Heart right ventricle (tissue), 16 donors: Measurements from ENCODE around the gene CENPS. TPM values are rescaled to one million over a fixed set of nuclear protein-coding genes. Genes with fewer than 3 reads are reported as not detected.
"Not testable (repeated sequence)": the region's sequence is repeated elsewhere in the genome, so short reads cannot be mapped to it uniquely, and the experiment has no call there.

ENCODE experiments used
- ATAC-seq, 8 donors: fragments of 200-7000 bp; cut with Tn5 transposase; one replicate each; pipeline ENCODE4 v1.9.1; 2020; ENCODE audit warnings: mild to moderate bottlenecking in 8 of 8, moderate library complexity in 8 of 8, moderate number of reproducible peaks in 1 of 8
- DNase-seq, 2 donors: peaks; one replicate each; pipeline ENCODE4 v3.0.0-alpha.2; 2020
- H3K27ac ChIP-seq, 10 donors: fragments of 200-600 bp; sonication (generic) in 2 of 10; one replicate each; pipeline versions ENCODE4 v1.5.0 to v1.8.0; 2020 to 2022; ENCODE audit warnings: mild to moderate bottlenecking in 3 of 10
- H3K27me3 ChIP-seq, 7 donors: fragments of 200-600 bp; one replicate each; pipeline ENCODE4 v1.8.0; 2021 to 2022; ENCODE audit warnings: mild to moderate bottlenecking in 2 of 7
- H3K36me3 ChIP-seq, 9 donors: fragments of 200-600 bp; sonication (generic) in 1 of 9; one replicate each; pipeline versions ENCODE4 v1.5.0 to v1.8.0; 2020 to 2022; ENCODE audit warnings: mild to moderate bottlenecking in 2 of 9
- H3K4me1 ChIP-seq, 9 donors: fragments of 200-600 bp; sonication (generic) in 1 of 9; one replicate each; pipeline versions ENCODE4 v1.5.0 to v1.8.0; 2020 to 2022; ENCODE audit warnings: mild to moderate bottlenecking in 4 of 9
- H3K4me3 ChIP-seq, 10 donors: fragments of 200-600 bp; sonication (generic) in 2 of 10; one replicate each; pipeline versions ENCODE4 v1.5.0 to v1.8.0; 2020 to 2022; ENCODE audit warnings: mild to moderate bottlenecking in 7 of 10, moderate library complexity in 2 of 10
- H3K9me3 ChIP-seq, 11 donors: fragments of 200-600 bp in 10 of 11; sonication (generic) in 2 of 11; one replicate each; pipeline versions ENCODE4 v1.5.0 to v1.8.0; 2013 to 2022; ENCODE audit warnings: mild to moderate bottlenecking in 2 of 11, control low read depth in 1 of 11, moderate library complexity in 1 of 11
- CTCF ChIP-seq, 9 donors: fragments of 200-600 bp; sonication (generic) in 2 of 9; IDR thresholded peaks; one replicate each; pipeline versions ENCODE4 v1.5.0 to v1.8.0; 2021 to 2022; ENCODE audit warnings: antibody characterized with exemption in 9 of 9, mild to moderate bottlenecking in 5 of 9, moderate library complexity in 1 of 9
- WGBS, 2 donors: extraction: QIAGEN DNeasy Blood & Tissue Kit; methylation state at CpG; one replicate each; pipeline ENCODE4 v1.1.7; 2013; ENCODE audit warnings: inconsistent platforms in 1 of 2; 5-methylcytosine and 5-hydroxymethylcytosine counted together
- intact Hi-C, 10 donors: fragments of 100-400 bp; cut with DNase I; formaldehyde crosslinking; loops; one replicate each; pipeline versions ENCODE4 v1.11.1 to v1.14.2; 2022
- polyA plus RNA-seq, 2 donors: library from polyadenylated mRNA; stranded (reverse); fragments of 200-250 nt; gene quantifications; one replicate each; pipeline ENCODE4 v1.2.3, GENCODE V29; 2013
- total RNA-seq, 10 donors: library from RNA; stranded (reverse); fragmentation: NEBNext Ultra II Directional in 3 of 10; extraction: Animal tissue kit (Norgen Biotek cat#: 25700) in 3 of 10; gene quantifications; one replicate each; pipeline versions ENCODE4 v1.2.1 to v1.2.4, GENCODE V29; 2021 to 2023
- donor health status: Arrhythmogenic right ventricular cardiomyopathy.
- donor health status: ischemic (EF 13 %, LVEDD 7.1; RV severe dilation, severe dysfunction).
- donor health status: healthy with polysubstance abuse.
- donor health status: DM: no; HTN: yes; CAD: no.
- donor health status: DM: no; HTN: no; CAD: no.
- donor health status: ischemic (EF 25% LVEDD 6.9; RV normal size, moderate dysfunction).
- donor health status: ischemic (EF 25% LVEDD 5.7; RV mildly dilated, moderate dysfunction).
- donor health status: healthy.
- donor health status: DM: yes; HTN: yes; CAD: no.
- donor health status: Ischemic cardiomyopathy.
- donor health status: ischemic (EF 35%, LVEDD 5.7; RV mildly dilated, moderate dysfunction).
- donor health status: nonischemic (EF 11% LVEDD 7.7; RV severe dilation, severe dysfunction).
- donor health status: DM: yes; HTN: yes; CAD: no.
- donor health status: PGD.
- donor health status: ischemic (EF 29% LVEDD 5.4; RV normal size, mild dysfunction).
- donor health status: nonischemic (EF 23%, LVEDD 6.1; RV moderate dilation, normal function).

CENPS gene
- total and polyA plus RNA-seq, 12 donors = 4.9 to 10.7 (median 9.3) TPM

GRCh38 chr1:10451287-10451686 lies 21.1 kb downstream of the CENPS start:
- H3K27ac ChIP-seq = peak overlapping the region in 1 of 10 donors; percentile 10
- ATAC-seq (peak in 4 of 8 donors; percentile 41 to 59 (median 50)), DNase-seq (no peak)
- peaks cover 0 to 5% (median 0%) of the 10 kb centered on the region in 9 donors for H3K36me3 ChIP-seq
- peaks cover 0 to 12% (median 0%) of the 10 kb centered on the region in 9 donors for H3K4me1 ChIP-seq
- intact Hi-C loops = no loop called here
- TF ChIP-seq CTCF (IDR thresholded peaks at IDR 0.05) = no peak
- peaks cover 0 to 6% (median 0%) of the 10 kb centered on the region in 11 donors for H3K9me3 ChIP-seq
- no peaks in the 10 kb centered on the region for H3K27me3 ChIP-seq
- WGBS, 2 donors = 15 to 22% methylated on average over 10 of the region's 10 CpGs
- no peak overlapping the region for H3K4me3 ChIP-seq

GRCh38 chr1:10456048-10456447 lies 25.8 kb downstream of the CENPS start:
- DNase-seq (no peak), ATAC-seq (no peak)
- no peak for TF ChIP-seq CTCF (IDR thresholded peaks at IDR 0.05)
- peaks cover 0 to 6% (median 0%) of the 10 kb centered on the region in 11 donors for H3K9me3 ChIP-seq
- WGBS, 2 donors = 87 to 88% methylated on average over 5 of the region's 5 CpGs
- H3K27ac ChIP-seq = no peak overlapping the region
- H3K27me3 ChIP-seq = no peaks in the 10 kb centered on the region
- peaks cover 0 to 31% (median 4%) of the 10 kb centered on the region in 9 donors for H3K4me1 ChIP-seq
- peaks cover 0 to 30% (median 0%) of the 10 kb centered on the region in 9 donors for H3K36me3 ChIP-seq
- intact Hi-C loops = no loop called here
- H3K4me3 ChIP-seq = no peak overlapping the region

- Histone ChIP-seq H3K36me3 (peaks cover 0 to 36% (median 4%) of the 10 kb centered on the region in 9 donors), H3K27ac (no peak overlapping the region), H3K9me3 (peaks cover 0 to 6% (median 0%) of the 10 kb centered on the region in 11 donors), H3K4me3 (no peak overlapping the region), H3K4me1 (peaks cover 0 to 27% (median 4%) of the 10 kb centered on the region in 9 donors), H3K27me3 (no peaks in the 10 kb centered on the region)
- DNase-seq (no peak), ATAC-seq (peak in 4 of 8 donors; percentile 41 to 67 (median 46))
- intact Hi-C loops = no loop called here
- no peak for TF ChIP-seq CTCF (IDR thresholded peaks at IDR 0.05)
- WGBS, 2 donors = 49 to 63% methylated on average over 7 of the region's 7 CpGs
These were observed 26.4 kb downstream of the CENPS start for GRCh38 chr1:10456661-10457060.

GRCh38 chr1:10457462-10457861 lies 27.2 kb downstream of the CENPS start:
- intact Hi-C loops, H3K9me3 ChIP-seq, ATAC-seq, H3K27me3 ChIP-seq, DNase-seq: not testable (repeated sequence)
- peaks cover 0 to 44% (median 12%) of the 10 kb centered on the region in 9 donors for H3K36me3 ChIP-seq
- peak overlapping the region in 5 of 10 donors; percentile 3 to 54 (median 47) for H3K27ac ChIP-seq
- H3K4me1 ChIP-seq = peaks cover 0 to 23% (median 4%) of the 10 kb centered on the region in 9 donors
- peak overlapping the region in 1 of 10 donors; percentile 2 for H3K4me3 ChIP-seq
- WGBS, 2 donors = 66 to 72% methylated on average over 7 of the region's 7 CpGs

- Histone ChIP-seq H3K36me3 (peaks cover 0 to 48% (median 16%) of the 10 kb centered on the region in 9 donors), H3K4me1 (peaks cover 0 to 23% (median 4%) of the 10 kb centered on the region in 9 donors), H3K4me3 (peak overlapping the region in 1 of 10 donors; percentile 2), H3K27me3 (no peaks in the 10 kb centered on the region), H3K9me3 (peaks cover 0 to 6% (median 0%) of the 10 kb centered on the region in 11 donors), H3K27ac (peak overlapping the region in 5 of 10 donors; percentile 3 to 54 (median 47))
- TF ChIP-seq CTCF (IDR thresholded peaks at IDR 0.05) = no peak
- ATAC-seq = no peak
- intact Hi-C loops = no loop called here
- 64 to 67% methylated on average over 9 of the region's 9 CpGs for whole genome bisulfite sequencing, 2 donors
- DNase-seq = no peak
These were observed 27.6 kb downstream of the CENPS start for GRCh38 chr1:10457875-10458274.
